Gastroesophageal sphincter (tissue), 4 donors: ENCODE results near the gene TEN1. TPM values are rescaled to one million over a fixed set of nuclear protein-coding genes. Genes with fewer than 3 reads are reported as not detected.

Experiments
- ATAC-seq: fragments of 150-250 bp; one replicate; pipeline ENCODE4 v1.9.1; 2016; ENCODE audit warnings: mild to moderate bottlenecking, moderate library complexity
- H3K27ac ChIP-seq, 4 donors: fragments of 200-600 bp; sonication (generic) in 3 of 4; 1 replicate in 3 of 4; 2 replicates in 1 of 4; pipeline ENCODE4 v1.5.1; 2016 to 2019
- H3K27me3 ChIP-seq: fragments of 200-600 bp; sonication (generic); one replicate; pipeline ENCODE4 v1.5.1; 2019
- H3K36me3 ChIP-seq, 2 donors: fragments of 200-600 bp; sonication (generic); one replicate each; pipeline ENCODE4 v1.5.1; 2019; ENCODE audit warnings: control low read depth in 1 of 2
- H3K4me1 ChIP-seq, 3 donors: fragments of 200-600 bp; sonication (generic); 1 replicate in 2 of 3; 2 replicates in 1 of 3; pipeline ENCODE4 v1.5.1; 2016 to 2019; ENCODE audit warnings: control low read depth in 2 of 3
- H3K4me3 ChIP-seq, 2 donors: fragments of 200-600 bp; sonication (generic); one replicate each; pipeline ENCODE4 v1.5.1; 2019; ENCODE audit warnings: mild to moderate bottlenecking in 1 of 2, moderate library complexity in 1 of 2
- H3K9me3 ChIP-seq, 3 donors: fragments of 200-600 bp; sonication (generic); one replicate each; pipeline ENCODE4 v1.5.1; 2017 to 2019; ENCODE audit warnings: control low read depth in 2 of 3
- CTCF ChIP-seq, 4 experiments: fragments of 200-600 bp in 2 of 4; fragments of 450-650 bp in 2 of 4; sonication (generic) in 1 of 4; IDR thresholded peaks; one replicate each; pipeline ENCODE4 v1.5.1; 2017 to 2019; ENCODE audit warnings: antibody characterized with exemption in 4 of 4, mild to moderate bottlenecking in 2 of 4, moderate library complexity in 2 of 4
- EP300 ChIP-seq: sonication (generic); formaldehyde crosslinking; IDR thresholded peaks from one replicate; pipeline ENCODE4 v1.6.1; 2017; ENCODE audit warnings: antibody characterized with exemption, mild to moderate bottlenecking
- POLR2A ChIP-seq, 2 donors: fragments of 450-650 bp; IDR thresholded peaks; one replicate each; pipeline ENCODE4 v1.6.1; 2017; ENCODE audit warnings: antibody characterized with exemption in 2 of 2, mild to moderate bottlenecking in 2 of 2, moderate library complexity in 1 of 2
- POLR2AphosphoS5 ChIP-seq: sonication (generic); formaldehyde crosslinking; IDR thresholded peaks from one replicate; pipeline ENCODE4 v1.6.1; 2017; ENCODE audit warnings: antibody characterized with exemption
- WGBS, 2 donors: methylation state at CpG; one replicate each; pipeline ENCODE4 v1.1.5; 2018; ENCODE audit warnings: low coverage in 1 of 2; 5-methylcytosine and 5-hydroxymethylcytosine counted together
- total RNA-seq, 4 donors: library from RNA; depleted of rRNA; stranded (reverse); fragments of >200 nt; gene quantifications; one replicate each; pipeline ENCODE4 v1.1.0, GENCODE V29; 2016

Gene TEN1
- total RNA-seq, 4 donors from 2014 or later, result 6.7 to 12.8 (median 7.9) TPM

- Histone ChIP-seq H3K27me3 (peaks cover 16% of the 10 kb centered on the region), H3K36me3 (no peaks in the 10 kb centered on the region), H3K4me3 (no peak overlapping the region), H3K27ac (no peak overlapping the region), H3K4me1 (no peaks in the 10 kb centered on the region), H3K9me3 (no peaks in the 10 kb centered on the region)
- no peak for ATAC-seq
- TF ChIP-seq POLR2A (IDR thresholded peaks at IDR 0.05), result no peak
- TF ChIP-seq EP300, result no peak
- TF ChIP-seq CTCF (IDR thresholded peaks at IDR 0.05), result no peak
- TF ChIP-seq POLR2AphosphoS5, result no peak
- WGBS, 2 donors, result 92 to 100% methylated on average over 1 to 2 of the region's 28 CpGs
These were observed 44.2 kb downstream of the TEN1 start for GRCh38 chr17:76022973-76023899.

- Histone ChIP-seq H3K36me3 (no peaks in the 10 kb centered on the region), H3K27ac (no peak overlapping the region), H3K4me3 (no peak overlapping the region), H3K9me3 (no peaks in the 10 kb centered on the region), H3K27me3 (peaks cover 16% of the 10 kb centered on the region), H3K4me1 (no peaks in the 10 kb centered on the region)
- 100% methylated on average over 2 of the region's 9 CpGs; no CpG with 5 or more reads in 1 of the 2 donors for WGBS, 2 donors
- no peak for TF ChIP-seq CTCF (IDR thresholded peaks at IDR 0.05)
- TF ChIP-seq EP300, result no peak
- no peak for TF ChIP-seq POLR2AphosphoS5
- no peak for TF ChIP-seq POLR2A (IDR thresholded peaks at IDR 0.05)
- ATAC-seq, result no peak
These were observed 44.8 kb downstream of the TEN1 start for GRCh38 chr17:76023900-76024237.

GRCh38 chr17:76024353-76024752 lies 45.3 kb downstream of the TEN1 start:
- TF ChIP-seq CTCF (IDR thresholded peaks at IDR 0.05), result no peak
- TF ChIP-seq EP300, result no peak
- TF ChIP-seq POLR2A (IDR thresholded peaks at IDR 0.05), result no peak
- no peak for TF ChIP-seq POLR2AphosphoS5
- Histone ChIP-seq H3K4me3 (no peak overlapping the region), H3K27ac (no peak overlapping the region), H3K27me3 (peaks cover 16% of the 10 kb centered on the region), H3K36me3 (no peaks in the 10 kb centered on the region), H3K4me1 (no peaks in the 10 kb centered on the region), H3K9me3 (no peaks in the 10 kb centered on the region)
- ATAC-seq, result no peak
- no CpG with 5 or more reads among the region's 9 CpGs for WGBS, 2 donors

GRCh38 chr17:76025294-76025693 lies 46.3 kb downstream of the TEN1 start:
- peaks cover 16% of the 10 kb centered on the region for H3K27me3 ChIP-seq
- H3K36me3 ChIP-seq, result no peaks in the 10 kb centered on the region
- WGBS, 2 donors, result 80% methylated on average over 1 of the region's 12 CpGs; no CpG with 5 or more reads in 1 of the 2 donors
- no peak overlapping the region for H3K4me3 ChIP-seq
- H3K27ac ChIP-seq, result no peak overlapping the region
- no peak for ATAC-seq
- H3K9me3 ChIP-seq, result no peaks in the 10 kb centered on the region
- TF ChIP-seq POLR2A (IDR thresholded peaks at IDR 0.05), result no peak
- no peak for TF ChIP-seq CTCF (IDR thresholded peaks at IDR 0.05)
- TF ChIP-seq EP300, result no peak
- TF ChIP-seq POLR2AphosphoS5, result no peak
- H3K4me1 ChIP-seq, result no peaks in the 10 kb centered on the region

GRCh38 chr17:76026714-76027158 lies 47.7 kb downstream of the TEN1 start:
- no peak for ATAC-seq
- no peaks in the 10 kb centered on the region for H3K36me3 ChIP-seq
- peaks cover 10% of the 10 kb centered on the region for H3K27me3 ChIP-seq
- H3K9me3 ChIP-seq, result no peaks in the 10 kb centered on the region
- H3K4me1 ChIP-seq, result no peaks in the 10 kb centered on the region
- H3K4me3 ChIP-seq, result no peak overlapping the region
- WGBS, 2 donors, result 60% methylated on average over 1 of the region's 15 CpGs; no CpG with 5 or more reads in 1 of the 2 donors
- no peak for TF ChIP-seq EP300
- no peak overlapping the region for H3K27ac ChIP-seq
